CD4-positive, alpha-beta T cell treated with Interleukin-4 for 4 hours (primary cell): ENCODE measurements around the gene DIAPH3.

Source experiments
- DNase-seq: peaks from one replicate; pipeline ENCODE4 v3.0.0-alpha.2; 2020

Gene DIAPH3

DNA sequence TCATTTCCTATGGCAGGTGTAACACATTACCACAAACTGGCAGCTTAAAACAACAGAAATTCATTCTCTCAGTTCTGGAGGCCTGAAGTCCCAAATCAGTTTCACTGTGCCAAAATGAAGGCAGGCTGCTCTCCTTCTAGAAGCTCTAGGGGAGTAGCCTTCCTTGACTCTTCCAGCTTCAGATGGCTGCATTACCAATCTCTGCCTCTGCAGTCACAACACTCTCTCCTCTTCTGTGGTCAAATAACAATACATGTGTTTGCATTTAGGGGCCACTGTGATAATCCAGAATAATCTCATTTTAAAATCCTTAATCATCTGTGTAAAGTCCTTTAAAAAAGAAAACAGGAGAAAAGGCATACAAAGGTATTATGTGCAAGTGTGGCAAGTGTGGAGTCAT, 7.8 kb downstream of the DIAPH3 start:
- DNase-seq = no peak

DNA sequence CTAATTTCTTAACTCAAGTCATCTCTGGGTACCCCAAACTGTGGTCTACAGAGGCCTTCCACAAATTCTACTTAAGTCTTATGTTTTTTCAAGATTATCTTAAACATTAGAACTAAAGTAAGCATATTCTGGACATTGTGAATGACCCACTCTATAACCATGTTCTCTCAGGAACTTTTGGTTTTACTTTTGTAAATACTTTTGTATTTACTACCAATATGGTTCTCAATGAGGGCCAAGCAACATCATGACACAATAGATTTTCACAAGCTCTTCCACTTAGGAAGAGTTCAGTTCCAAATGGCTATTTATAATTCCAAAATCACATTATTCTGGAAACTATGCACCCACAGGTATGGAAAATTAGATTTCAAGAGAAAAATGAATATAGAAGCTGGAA, 10.8 kb downstream of the DIAPH3 start:
- no peak for DNase-seq

DNA sequence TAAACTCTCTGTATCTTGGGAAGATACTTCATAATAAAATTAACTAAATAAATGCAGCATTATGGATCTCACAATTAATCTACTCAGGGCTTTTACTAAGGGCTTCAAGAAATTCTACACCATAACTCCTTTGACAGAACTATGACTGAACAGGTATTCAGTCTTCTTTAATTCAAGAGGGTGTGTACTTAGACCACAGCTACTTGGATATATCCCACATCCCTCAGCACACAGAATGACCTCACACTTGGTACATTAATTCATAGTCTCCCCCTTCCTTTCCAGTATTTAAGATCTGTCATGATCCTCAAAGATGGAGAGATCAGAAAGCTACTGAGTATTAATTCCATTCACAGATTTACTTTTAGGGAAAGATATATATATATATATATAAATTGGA, 11.6 kb downstream of the DIAPH3 start:
- DNase-seq = no peak

DNA sequence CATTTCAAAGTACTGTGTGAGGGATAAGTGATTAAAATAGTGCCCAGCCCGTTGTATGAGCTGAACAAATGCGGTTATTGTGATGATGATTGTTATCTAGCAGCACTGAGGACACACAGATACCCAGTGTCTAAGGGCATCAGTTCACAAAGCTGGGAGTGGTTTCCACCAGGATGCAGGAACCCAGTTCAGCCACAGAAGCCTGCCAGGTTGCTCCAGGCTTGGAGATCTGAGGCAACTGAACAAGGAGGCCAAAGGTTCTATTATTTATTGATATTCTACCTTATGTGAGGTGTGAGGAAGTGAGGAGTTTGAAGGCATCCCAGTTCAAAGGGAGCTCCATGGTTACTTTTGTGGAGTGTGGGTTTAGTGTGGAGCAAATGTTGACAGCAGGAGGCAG, 13.2 kb downstream of the DIAPH3 start:
- no peak for DNase-seq

DNA sequence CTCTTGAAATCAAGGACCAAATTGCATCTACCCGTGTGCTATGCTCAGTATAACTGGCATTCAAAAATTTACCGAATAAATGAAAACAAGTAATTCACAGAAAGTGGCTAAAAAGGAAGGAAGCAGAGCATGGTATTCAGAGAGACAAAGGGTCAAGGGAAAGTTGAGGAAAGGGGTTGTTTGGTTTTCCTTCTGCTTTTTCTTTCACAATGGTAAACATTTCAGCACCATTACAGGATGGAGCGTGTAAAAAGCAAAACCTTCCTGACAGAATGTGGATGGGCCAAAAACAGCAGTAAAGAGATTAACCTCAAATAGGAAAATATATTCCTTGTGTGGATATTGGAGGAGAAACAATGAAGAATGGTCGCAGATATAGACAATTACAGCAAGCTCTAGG, 14.8 kb downstream of the DIAPH3 start:
- no peak for DNase-seq

DNA sequence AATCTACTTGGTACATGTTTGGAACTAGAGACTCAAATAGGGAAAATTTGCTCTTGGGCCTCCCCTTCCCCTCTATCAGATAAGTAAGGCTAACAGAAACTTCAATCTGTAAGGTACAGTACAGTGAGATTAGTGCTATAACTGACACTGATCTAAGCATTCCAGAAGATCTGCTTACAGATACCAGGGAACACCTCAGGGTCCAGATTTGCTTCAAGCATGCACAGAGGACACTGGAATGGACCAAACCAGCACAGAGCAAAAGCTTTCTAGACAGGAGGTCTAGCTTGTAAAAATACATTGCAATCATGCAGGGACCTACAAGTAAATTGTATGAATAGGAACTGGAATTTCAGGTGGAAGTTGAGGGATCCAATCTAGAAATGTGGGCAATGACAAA, 16.4 kb downstream of the DIAPH3 start:
- no peak for DNase-seq

DNA sequence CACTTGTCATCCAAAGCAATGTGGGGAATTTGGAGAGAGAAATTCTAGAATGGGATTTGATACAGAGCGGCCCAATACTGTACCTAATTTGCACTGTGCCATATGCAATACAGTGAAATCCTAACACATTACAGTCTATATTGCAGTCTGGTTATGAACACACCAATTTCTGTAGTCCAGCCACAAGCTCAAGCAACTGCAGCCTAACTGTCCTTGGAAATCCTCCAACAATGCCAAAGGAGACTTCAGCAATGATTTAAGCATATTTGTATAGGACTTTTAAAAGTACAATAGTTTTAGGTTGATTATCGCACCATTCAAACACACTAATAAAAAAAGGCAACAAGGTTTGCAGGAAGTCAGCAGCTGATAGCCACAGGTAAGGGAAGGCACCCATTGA, 17.3 kb downstream of the DIAPH3 start:
- no peak for DNase-seq

DNA sequence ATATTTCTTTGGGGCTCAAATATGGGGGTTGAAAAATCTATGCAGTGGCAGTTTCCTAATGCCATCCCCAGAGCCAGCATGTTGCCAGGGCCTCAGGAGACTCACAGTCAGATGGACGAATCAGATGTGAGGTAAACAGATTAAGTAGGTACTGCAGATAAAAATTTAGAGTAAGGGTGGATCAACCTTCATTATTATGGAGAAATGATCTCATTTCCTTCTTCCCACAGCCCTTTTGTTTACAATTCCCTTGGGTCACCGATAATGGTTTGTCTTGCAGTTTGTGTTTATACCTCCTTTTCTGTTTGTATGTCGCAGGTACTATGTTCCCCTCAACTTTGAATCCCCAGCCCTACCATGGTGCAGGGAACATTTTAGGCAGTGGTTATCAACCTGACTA, 20.0 kb downstream of the DIAPH3 start:
- DNase-seq = no peak

DNA sequence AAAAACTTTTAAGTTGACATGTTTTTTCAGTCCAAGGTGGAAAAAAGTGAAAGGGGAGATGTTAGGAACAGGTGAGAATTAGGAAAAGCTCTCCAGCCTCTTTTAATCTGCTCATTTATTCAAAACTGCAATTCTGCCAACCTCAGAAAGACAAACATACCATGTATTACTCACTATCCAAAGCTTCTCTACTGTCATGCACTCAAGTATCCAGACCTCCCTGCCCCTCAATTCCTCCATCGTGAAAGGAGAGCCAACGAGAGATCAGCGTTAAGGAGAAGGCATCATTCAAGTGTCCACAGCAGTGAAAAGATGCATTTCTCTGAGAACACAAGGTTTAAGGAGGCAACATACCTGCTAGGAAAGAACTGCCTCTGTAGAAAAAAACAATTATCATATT, 24.5 kb downstream of the DIAPH3 start:
- DNase-seq = no peak

DNA sequence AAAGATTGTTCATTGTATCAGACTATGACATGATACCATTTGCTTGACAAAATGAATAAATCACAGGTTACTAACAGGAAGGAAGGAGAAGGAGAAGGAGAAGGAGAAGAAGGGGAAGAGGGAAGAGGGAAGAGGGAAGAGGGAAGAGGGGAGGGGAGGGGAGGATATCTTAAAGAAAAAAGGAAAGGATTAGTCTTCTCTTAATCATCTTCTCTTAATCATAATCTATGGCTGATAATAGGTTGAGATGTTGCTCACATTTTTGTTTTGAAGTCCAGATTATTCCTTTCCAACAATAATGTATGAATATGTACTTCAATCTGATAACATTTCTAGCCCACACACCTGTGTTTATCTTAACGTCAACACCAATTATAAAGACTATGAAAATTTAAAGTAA, 25.1 kb downstream of the DIAPH3 start:
- no peak for DNase-seq

DNA sequence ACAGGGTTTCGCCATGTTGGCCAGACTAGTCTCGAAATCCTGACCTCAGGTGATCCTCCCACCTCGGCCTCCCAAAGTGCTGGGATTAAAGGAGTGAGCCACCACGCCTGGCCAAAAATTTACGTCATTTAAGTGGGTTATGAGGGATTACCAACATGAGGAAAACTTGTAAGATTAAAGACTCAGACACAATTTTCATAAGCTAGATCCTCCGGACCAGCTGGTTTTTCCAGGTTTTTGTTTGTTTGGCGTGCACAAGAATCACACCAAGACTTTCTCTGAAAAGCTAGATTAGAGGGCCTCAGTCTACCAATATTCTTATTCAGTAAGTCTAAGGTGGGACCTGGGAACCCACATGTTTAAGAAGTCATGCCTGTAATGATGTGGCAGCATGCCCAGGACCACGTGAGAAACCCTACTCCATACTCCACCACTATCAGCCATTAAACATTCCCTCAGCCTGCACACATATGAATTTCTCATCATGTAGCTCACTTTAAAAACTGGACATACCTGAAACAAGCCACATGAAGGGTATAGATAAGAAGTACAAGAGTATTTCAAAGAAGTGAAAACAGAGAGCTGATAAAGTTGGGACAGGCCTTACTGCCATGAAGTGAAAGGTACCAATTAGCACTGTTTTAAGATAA, 25.7 kb downstream of the DIAPH3 start:
- no peak for DNase-seq

DNA sequence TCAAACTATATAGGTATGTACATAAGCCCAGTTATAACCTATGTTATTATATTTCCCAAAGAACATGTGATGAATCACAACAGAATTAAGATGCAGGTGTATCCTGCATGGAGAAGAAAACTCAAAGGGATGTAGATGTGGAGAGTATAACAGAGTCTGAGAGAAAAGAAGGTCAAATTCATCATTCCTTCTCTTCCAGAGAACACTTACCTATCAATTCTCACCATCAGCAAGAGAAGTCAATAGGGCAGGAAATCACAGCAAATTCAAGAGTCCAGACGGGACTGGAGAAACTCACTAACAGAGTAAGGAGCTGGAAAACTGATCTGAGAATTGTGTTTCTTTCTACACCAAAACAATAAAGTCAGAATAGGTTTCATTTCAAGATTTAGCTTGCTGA, 28.4 kb downstream of the DIAPH3 start:
- no peak for DNase-seq

DNA sequence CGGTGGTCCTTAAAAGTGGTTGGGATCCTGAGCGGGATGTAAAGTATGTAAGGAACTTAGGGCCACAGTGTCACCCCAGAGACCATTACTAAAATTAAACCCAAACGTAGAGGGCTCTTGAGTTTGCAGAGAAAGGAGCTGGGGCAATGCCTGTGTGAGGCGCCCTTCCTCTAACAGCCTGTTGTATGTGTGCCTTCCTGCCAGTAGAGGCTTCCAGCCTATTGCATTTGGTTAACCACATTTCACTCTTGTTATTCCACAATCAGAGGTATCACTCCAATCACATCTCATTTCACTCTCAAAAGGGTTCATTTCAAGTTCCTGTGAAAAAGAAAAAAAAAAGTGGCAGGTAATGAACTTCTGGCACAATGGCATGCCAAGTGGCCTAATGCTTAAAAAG, 29.4 kb downstream of the DIAPH3 start:
- no peak for DNase-seq

DNA sequence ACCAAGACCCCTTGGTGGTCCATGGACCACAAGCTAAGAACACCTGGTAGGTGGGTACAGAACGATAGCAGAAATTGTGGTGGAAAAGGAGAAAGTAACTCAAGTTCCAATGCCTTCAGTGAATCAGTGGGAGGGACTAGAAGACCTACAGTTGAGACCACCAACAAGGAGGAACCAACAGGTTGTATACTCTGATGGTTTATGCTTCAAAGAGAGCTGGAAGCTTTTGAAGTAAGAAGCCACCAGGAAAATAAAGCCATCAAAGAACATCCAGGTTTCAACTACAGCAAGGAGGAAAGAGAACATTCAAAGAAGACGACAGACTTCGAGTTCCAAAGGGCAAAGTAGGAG, 42.4 kb downstream of the DIAPH3 start:
- DNase-seq = no peak

DNA sequence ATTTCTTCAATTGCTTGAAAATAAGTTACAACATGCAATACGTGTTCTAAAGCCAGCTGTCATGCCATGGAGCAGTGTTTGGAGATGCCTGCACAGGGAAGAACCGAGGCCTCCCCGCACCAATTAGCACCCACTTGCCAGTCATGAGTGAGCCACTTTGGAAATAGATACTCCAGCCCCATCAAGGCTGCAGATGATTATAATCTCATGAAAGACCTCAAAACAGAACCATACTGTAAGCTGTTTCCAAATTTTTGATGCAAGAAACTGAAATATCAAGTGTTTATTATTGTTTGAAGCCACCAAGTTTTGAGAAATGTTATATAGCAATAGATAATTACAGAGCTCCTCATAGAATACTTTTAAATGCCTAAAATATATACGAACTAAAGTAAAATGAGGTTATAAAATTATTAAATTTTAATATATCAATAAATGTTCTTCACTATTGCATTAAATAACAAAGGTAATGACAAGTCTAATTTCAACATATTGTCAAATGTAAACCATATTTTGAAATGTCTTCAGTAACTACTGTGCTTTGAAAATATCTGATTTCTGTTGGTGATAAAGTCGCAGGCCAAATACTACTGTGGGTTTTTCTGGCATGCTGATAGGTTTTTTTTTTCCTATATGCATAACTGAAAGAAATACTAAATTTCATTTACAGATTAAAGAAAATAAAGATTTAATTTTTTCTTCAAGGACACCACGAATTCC, 43.0 kb downstream of the DIAPH3 start:
- DNase-seq = no peak

DNA sequence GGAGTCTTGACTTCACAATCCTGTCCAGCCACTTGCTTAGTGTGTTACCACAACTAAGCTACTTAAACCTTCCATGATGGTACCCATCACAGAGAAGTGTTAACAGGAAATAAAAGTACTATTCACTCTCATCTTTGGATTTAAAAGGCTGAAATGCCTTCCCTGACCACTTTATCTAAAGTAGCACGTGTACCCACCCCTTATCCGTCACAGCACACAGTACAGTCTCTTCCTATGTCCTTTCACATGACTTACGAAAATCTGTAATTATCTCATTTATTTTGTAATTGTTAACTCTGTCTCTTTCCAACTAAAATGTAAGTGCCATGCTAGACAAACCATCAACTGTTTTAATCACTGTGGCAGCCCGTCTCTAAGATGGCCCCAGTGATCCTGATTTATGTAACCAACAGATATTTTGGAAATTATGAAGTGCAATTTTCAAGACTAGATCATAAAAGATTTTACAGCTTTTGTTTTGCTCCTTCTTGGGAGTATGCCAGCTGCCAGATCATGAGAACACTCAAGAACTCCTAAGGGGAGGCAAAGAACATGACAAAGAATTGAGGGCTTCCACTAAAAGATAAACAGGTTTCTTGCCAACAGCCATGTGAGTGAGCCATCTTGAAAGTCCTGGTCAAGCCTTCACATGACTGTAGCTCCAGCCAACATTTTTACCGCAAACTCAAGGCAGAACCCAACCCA, 44.9 kb downstream of the DIAPH3 start:
- DNase-seq = no peak

DNA sequence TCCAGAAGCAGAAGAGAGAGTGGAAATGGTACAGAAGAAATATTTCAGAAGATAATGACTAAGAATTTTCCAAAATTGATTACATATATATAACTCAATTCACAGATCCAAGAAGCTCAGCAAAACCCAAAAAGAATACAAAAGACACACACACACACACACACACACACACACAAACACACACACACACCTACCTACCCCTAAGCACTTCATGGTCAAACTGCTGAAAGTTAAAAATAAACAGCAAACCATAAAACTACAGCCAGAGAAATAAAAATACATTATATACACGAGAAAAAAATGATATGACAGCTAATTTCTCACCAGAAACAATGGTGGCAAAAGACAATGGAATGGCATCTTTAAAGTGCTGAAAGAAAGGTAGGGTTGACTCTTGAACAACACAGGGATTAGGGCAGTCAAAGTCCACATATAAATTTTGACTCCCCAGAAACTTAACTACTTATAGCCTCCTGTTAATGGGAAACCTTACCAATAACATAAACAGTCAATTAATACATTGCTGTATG, 49.2 kb downstream of the DIAPH3 start:
- no peak for DNase-seq

DNA sequence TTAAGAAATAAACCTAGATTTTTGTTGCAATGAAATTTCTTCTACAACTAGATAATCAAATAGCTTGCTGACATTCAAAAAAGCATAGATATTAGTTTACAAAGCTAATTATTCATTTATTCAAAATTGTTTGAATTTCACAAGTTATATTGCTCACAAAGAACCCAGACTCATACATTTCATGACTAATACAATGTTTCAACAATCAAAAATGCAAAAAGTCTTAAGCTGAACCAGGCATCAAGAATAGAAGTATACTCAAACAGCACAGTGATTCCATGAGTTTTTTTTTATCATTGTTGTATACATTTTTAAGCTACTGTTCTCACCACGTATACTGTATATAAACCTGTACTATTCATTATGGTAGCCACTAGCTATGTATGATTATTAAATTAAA, 51.0 kb downstream of the DIAPH3 start:
- DNase-seq = no peak

DNA sequence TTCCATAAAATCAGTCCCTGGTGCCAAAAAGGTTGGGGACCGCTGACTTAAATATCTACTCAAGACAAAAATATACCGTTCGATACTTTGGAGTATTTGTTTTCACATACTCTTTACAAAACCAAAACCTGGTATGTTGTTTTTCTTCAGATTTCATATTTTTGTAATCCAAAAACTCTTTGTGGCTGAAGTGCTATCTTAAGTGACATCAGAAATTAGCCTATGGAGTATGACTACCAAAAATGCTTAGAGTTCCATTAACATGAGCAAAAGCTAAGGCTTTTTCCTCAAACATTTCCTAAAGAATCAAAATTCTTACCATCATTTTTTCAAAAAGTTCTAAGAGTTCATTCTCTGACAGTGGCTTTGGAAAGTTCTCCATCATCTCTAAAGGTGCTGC, 52.0 kb downstream of the DIAPH3 start:
- DNase-seq = no peak

DNA sequence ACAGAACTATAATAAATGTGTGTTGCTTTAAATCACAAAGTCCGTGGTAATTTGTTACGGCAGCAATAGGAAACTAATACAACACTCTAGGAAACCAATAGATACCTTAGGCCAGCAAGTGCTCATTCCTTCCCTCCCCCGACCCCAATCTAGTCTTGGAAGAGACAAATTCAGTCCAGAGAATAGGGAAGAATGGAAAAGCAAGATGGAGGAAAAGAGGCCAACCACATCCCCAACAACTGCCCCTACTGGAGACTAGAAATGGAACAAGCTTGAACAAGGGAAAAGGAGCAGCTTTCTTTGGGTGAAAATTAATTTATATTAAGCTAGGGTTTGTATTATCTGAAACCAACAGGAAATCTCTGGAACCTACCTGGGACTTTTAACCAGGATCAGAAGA, 54.4 kb downstream of the DIAPH3 start:
- no peak for DNase-seq

DNA sequence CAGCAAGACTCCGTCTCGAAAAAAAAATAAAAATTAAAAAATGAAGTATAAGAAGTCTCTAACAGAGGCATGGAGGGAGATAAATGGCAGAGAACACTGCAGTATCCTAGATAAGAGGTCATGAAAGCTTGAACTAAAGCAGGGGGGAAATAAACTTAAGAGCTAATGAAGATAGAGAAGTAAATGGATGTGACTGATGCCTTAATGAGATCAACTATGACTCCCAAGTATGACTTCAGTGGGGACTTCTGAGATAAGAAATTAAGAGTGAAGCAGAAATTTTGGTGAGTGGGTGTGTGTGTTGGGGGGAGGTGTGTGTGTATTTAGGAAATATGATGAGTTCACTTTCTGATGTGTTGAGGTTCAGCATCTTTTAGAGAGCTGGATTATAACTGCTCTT, 55.1 kb downstream of the DIAPH3 start:
- no peak for DNase-seq

DNA sequence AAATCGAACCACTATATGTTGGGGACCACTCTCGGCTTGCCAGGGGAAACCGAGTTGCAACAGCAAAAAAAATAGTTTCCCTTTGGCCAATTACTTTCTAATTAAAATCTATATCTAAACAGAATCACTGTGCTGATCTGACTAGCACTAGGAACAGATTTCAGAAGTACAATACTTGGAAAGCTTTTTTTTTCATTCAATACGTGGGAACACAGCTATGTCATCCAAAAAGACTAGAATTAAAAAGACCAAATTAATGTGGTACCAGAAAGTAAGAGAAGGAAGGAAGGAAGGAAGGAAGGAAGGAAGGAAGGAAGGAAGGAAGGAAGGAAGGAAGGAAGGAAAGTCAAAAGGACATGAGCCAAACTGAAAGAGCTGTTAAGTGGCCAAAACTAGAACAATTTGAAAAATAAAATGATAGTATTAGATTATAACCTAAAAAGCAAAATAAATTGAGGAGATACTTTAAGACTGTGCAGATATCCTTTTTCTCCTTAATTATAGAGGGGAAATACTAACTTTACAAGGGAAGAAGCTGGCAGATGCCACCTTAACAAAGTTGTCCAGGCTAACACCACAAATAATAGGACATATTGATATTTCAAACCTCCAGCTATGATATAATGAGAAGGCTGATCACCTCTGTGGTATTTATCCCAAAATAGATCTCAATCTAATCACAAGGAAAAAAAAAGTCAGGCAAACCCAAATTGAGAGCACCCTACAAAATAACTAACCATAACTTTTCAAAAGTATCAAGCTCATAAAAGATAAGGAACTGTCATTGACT, 63.9 kb downstream of the DIAPH3 start:
- DNase-seq = no peak

DNA sequence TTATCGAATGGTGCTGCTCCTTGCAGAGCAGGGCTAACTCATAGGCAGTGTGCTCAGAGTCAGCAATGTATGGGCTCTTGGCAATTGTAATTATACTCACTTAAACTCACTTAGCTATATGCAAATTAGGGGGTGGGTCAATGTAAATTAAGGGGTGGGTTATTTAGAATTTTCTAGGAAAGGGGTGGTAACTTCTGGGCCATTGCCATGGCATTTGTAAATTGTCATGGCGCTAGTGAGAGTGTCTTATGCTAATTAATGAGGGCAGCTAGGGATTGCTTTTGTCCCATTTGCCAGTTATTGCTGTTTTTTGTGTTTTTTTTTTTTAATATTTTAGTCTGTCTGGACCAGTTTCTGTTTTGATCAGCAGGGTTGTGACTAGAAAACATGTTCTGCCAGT, 68.4 kb downstream of the DIAPH3 start:
- no peak for DNase-seq
